Measurements from ENCODE around the gene ABTB1.

- TF ChIP-seq CTCF (IDR thresholded peaks at IDR 0.05) (no peak), POLR2A (IDR thresholded peaks at IDR 0.05) (no peak), EP300 (IDR thresholded peaks at IDR 0.05) (no peak)
These were observed 1.8 kb upstream of the ABTB1 start for GRCh38 chr3:127670761-127671522.

All from stomach (tissue), 4 donors.